IMR-90 (cell line): Measurements from ENCODE around the gene ABHD12B. TPM values are rescaled to one million over a fixed set of nuclear protein-coding genes. Genes with fewer than 3 reads are reported as not detected.

ENCODE experiments used
- ATAC-seq: fragments of 200-7000 bp; cut with Tn5 transposase; 2 replicates; pipeline ENCODE4 v1.9.1; 2020; ENCODE audit warnings: low read depth, mild to moderate bottlenecking, moderate library complexity
- BruUV-seq: library from RNA; stranded (reverse); fragments of 400-500 nt; replicated peaks from 2 replicates; lab custom pipeline; 2021; lab: Mats Ljungman, UMichigan
- CTCF ChIA-PET: fragments of 300-600 bp; formaldehyde crosslinking; extraction: SDS; loops from one replicate; lab custom pipeline; 2021; ENCODE audit warnings: antibody characterized with exemption; lab: Yijun Ruan, JAX
- POLR2A ChIA-PET: fragments of 300-600 bp; sonication (Branson Sonifier 250); formaldehyde crosslinking; loops from one replicate; lab custom pipeline; 2022; ENCODE audit warnings: antibody characterized with exemption; ENCODE audit not compliant: unreplicated experiment; lab: Charles Lee
- DNase-seq: peaks from one replicate; pipeline ENCODE4 v3.0.0; 2013
- H2AFZ ChIP-seq: replicated peaks from 2 replicates; pipeline ENCODE3; 2013; ENCODE audit warnings: low read length, mild to moderate bottlenecking; ENCODE audit not compliant: poor library complexity
- H2AK5ac ChIP-seq: 2 replicates; pipeline ENCODE4 v1.6.1; 2013; ENCODE audit warnings: low read depth, low read length, inconsistent platforms
- H2AK9ac ChIP-seq: replicated peaks from 2 replicates; pipeline ENCODE3; 2013; ENCODE audit warnings: mild to moderate bottlenecking, low read depth, low read length, moderate library complexity; ENCODE audit not compliant: poor library complexity
- H2BK120ac ChIP-seq: 2 replicates; pipeline ENCODE4 v1.6.1; 2013; ENCODE audit warnings: low read depth, low read length, inconsistent platforms
- H2BK15ac ChIP-seq: 3 replicates; pipeline ENCODE4 v1.6.1; 2013; ENCODE audit warnings: low read depth, low read length, inconsistent platforms
- H2BK20ac ChIP-seq: 2 replicates; pipeline ENCODE4 v1.6.1; 2013; ENCODE audit warnings: low read depth, mild to moderate bottlenecking, inconsistent platforms, low read length, moderate library complexity
- H2BK5ac ChIP-seq: 2 replicates; pipeline ENCODE4 v1.6.1; 2013; ENCODE audit warnings: mild to moderate bottlenecking, low read depth, low read length, inconsistent platforms; ENCODE audit not compliant: poor library complexity, severe bottlenecking
- H3K14ac ChIP-seq: replicated peaks from 2 replicates; pipeline ENCODE4 v1.6.1; 2013; ENCODE audit warnings: low read depth, low read length, inconsistent platforms
- H3K18ac ChIP-seq: 2 replicates; pipeline ENCODE4 v1.6.1; 2013; ENCODE audit warnings: low read depth, low read length, control low read depth
- H3K23ac ChIP-seq: 2 replicates; pipeline ENCODE4 v1.6.1; 2013; ENCODE audit warnings: low read depth, low read length, inconsistent platforms
- H3K27ac ChIP-seq: 2 replicates; pipeline ENCODE4 v1.5.1; 2013; ENCODE audit warnings: mild to moderate bottlenecking, control low read depth, low read length; ENCODE audit not compliant: insufficient read depth
- H3K27me3 ChIP-seq: 2 replicates; pipeline ENCODE4 v1.6.1; 2013; ENCODE audit warnings: low read length; ENCODE audit not compliant: control insufficient read depth, insufficient read depth
- H3K36me3 ChIP-seq: 2 replicates; pipeline ENCODE4 v1.6.1; 2013; ENCODE audit warnings: low read length, mixed read lengths; ENCODE audit not compliant: control insufficient read depth, insufficient read depth
- H3K4ac ChIP-seq: 2 replicates; pipeline ENCODE4 v1.6.1; 2013; ENCODE audit warnings: low read depth, low read length, inconsistent platforms
- H3K4me1 ChIP-seq: 2 replicates; pipeline ENCODE4 v1.6.1; 2013; ENCODE audit warnings: low read length, mixed read lengths; ENCODE audit not compliant: control insufficient read depth, insufficient read depth
- H3K4me2 ChIP-seq: 2 replicates; pipeline ENCODE4 v1.6.1; 2013; ENCODE audit warnings: low read depth, mild to moderate bottlenecking, control low read depth, low read length, moderate library complexity
- H3K4me3 ChIP-seq: 2 replicates; pipeline ENCODE4 v1.5.1; 2013; ENCODE audit warnings: low read depth, mild to moderate bottlenecking, control low read depth, low read length, moderate library complexity; ENCODE audit not compliant: insufficient read depth
- H3K56ac ChIP-seq: 2 replicates; pipeline ENCODE4 v1.6.1; 2013; ENCODE audit warnings: low read length, inconsistent platforms; ENCODE audit not compliant: insufficient read depth; ENCODE audit errors: extremely low read depth
- H3K79me1 ChIP-seq, 2 experiments: 2 replicates each; pipeline ENCODE4 v1.6.1; 2013; ENCODE audit warnings: low read length in 2 of 2, inconsistent platforms in 1 of 2, low read depth in 1 of 2
- H3K9ac ChIP-seq: 2 replicates; pipeline ENCODE4 v1.6.1; 2013; ENCODE audit warnings: low read depth, low read length, control low read depth
- H3K9me1 ChIP-seq: 2 replicates; pipeline ENCODE4 v1.6.1; 2013; ENCODE audit warnings: low read length, inconsistent platforms; ENCODE audit not compliant: insufficient read depth
- H3K9me3 ChIP-seq: 2 replicates; pipeline ENCODE4 v1.6.1; 2013; ENCODE audit warnings: low read length; ENCODE audit not compliant: control insufficient read depth, insufficient read depth
- H4K20me1 ChIP-seq: 2 replicates; pipeline ENCODE4 v1.6.1; 2013; ENCODE audit warnings: low read length, inconsistent platforms; ENCODE audit not compliant: insufficient read depth
- H4K5ac ChIP-seq: 2 replicates; pipeline ENCODE4 v1.6.1; 2013; ENCODE audit warnings: mild to moderate bottlenecking, low read depth, low read length, control low read depth
- H4K8ac ChIP-seq, 2 experiments: 2 replicates each; pipeline ENCODE4 v1.6.1; 2013; ENCODE audit warnings: low read depth in 2 of 2, low read length in 2 of 2, control low read depth in 1 of 2, inconsistent platforms in 1 of 2
- H4K91ac ChIP-seq: 2 replicates; pipeline ENCODE4 v1.6.1; 2013; ENCODE audit warnings: low read depth, low read length, inconsistent platforms; ENCODE audit not compliant: insufficient read depth
- BHLHE40 ChIP-seq: fragments of 150-350 bp; IDR thresholded peaks from 2 replicates; pipeline ENCODE4 v1.6.1; 2016; ENCODE audit warnings: mild to moderate bottlenecking, low read depth, low read length
- CEBPB ChIP-seq: IDR thresholded peaks from 2 replicates; pipeline ENCODE4 v1.6.1; 2012; ENCODE audit warnings: low read depth, low read length, improper control_type of control experiment
- CHD1 ChIP-seq: IDR thresholded peaks from 2 replicates; pipeline ENCODE4 v1.6.1; 2012; ENCODE audit warnings: low read depth, low read length, improper control_type of control experiment
- FOS ChIP-seq: fragments of 150-350 bp; IDR thresholded peaks from 2 replicates; pipeline ENCODE4 v1.6.1; 2016; ENCODE audit warnings: low read depth, low read length
- MAFK ChIP-seq: IDR thresholded peaks from 2 replicates; pipeline ENCODE4 v1.6.1; 2012; ENCODE audit warnings: low read depth, low read length, improper control_type of control experiment
- MAZ ChIP-seq: IDR thresholded peaks from 2 replicates; pipeline ENCODE4 v1.6.1; 2012; ENCODE audit warnings: low read depth, mild to moderate bottlenecking, low read length, improper control_type of control experiment, moderate library complexity, borderline replicate concordance
- MXI1 ChIP-seq: IDR thresholded peaks from 2 replicates; pipeline ENCODE4 v1.6.1; 2012; ENCODE audit warnings: low read depth, mild to moderate bottlenecking, low read length, moderate library complexity, borderline replicate concordance
- NFE2L2 ChIP-seq: fragments of 150-350 bp; IDR thresholded peaks from 2 replicates; pipeline ENCODE4 v1.6.1; 2016; ENCODE audit warnings: low read depth, mild to moderate bottlenecking, low read length
- POLR2A ChIP-seq: IDR thresholded peaks from 2 replicates; pipeline ENCODE4 v1.6.1; 2012; ENCODE audit warnings: mild to moderate bottlenecking, low read depth, low read length
- RCOR1 ChIP-seq: IDR thresholded peaks from 2 replicates; pipeline ENCODE4 v1.6.1; 2012; ENCODE audit warnings: mild to moderate bottlenecking, low read length, improper control_type of control experiment; ENCODE audit not compliant: insufficient replicate concordance
- RFX5 ChIP-seq: IDR thresholded peaks from 2 replicates; pipeline ENCODE4 v1.8.0; 2012; ENCODE audit warnings: low read depth, mild to moderate bottlenecking, low read length, moderate library complexity
- SMC3 ChIP-seq: fragments of 150-350 bp; IDR thresholded peaks from 2 replicates; pipeline ENCODE4 v1.6.1; 2016; ENCODE audit warnings: low read depth, mild to moderate bottlenecking, antibody characterized with exemption, low read length, moderate library complexity
- WGBS, 2 experiments: methylation state at CpG; one replicate each; pipeline versions ENCODE4 v1.1.5 to v1.1.7; 2013; ENCODE audit warnings: missing lambda C conversion rate in 2 of 2; ENCODE audit not compliant: insufficient read length in 1 of 2; ENCODE audit errors: extremely low coverage in 2 of 2; 5-methylcytosine and 5-hydroxymethylcytosine counted together
- dilution Hi-C: fragments of 300-500 bp; cut with HindIII; formaldehyde crosslinking; loops from one replicate; pipeline ENCODE4 v1.14.3; 2018; ENCODE audit warnings: low sequenced_read_pairs; ENCODE audit not compliant: unreplicated experiment
- in situ Hi-C: fragments of 300-500 bp; cut with MboI; formaldehyde crosslinking; loops from 3 replicates; pipeline ENCODE4 v1.14.3; 2019; ENCODE audit warnings: low sequenced_read_pairs, inconsistent platforms, mixed read lengths
- intact Hi-C: fragments of 100-400 bp; cut with micrococcal nuclease; formaldehyde crosslinking; loops from 2 replicates; pipeline ENCODE4 v1.10.0; 2022
- polyA plus RNA-seq, 3 experiments: library from polyadenylated mRNA; depleted of rRNA; stranded (reverse); fragments of >200 nt; gene quantifications; 2 replicates each; pipeline ENCODE4 v1.2.3, GENCODE V29; 2012; ENCODE audit warnings: low replicate concordance in 1 of 3
- total RNA-seq: library from RNA; depleted of rRNA; stranded (reverse); fragments of >200 nt; gene quantifications from 2 replicates; pipeline ENCODE4 v1.2.3, GENCODE V29; 2012
- TF ChIP-seq, protein P1 (sequence below): fragments of 150-350 bp; IDR thresholded peaks from 2 replicates; pipeline ENCODE4 v1.6.1; 2017; ENCODE audit warnings: mild to moderate bottlenecking, antibody characterized with exemption, low read length, low read depth
- TF ChIP-seq, protein P2 (sequence below): conservative IDR thresholded peaks from 2 replicates; pipeline ENCODE4 v1.5.1; 2012; ENCODE audit warnings: mild to moderate bottlenecking, low read depth, low read length, improper control_type of control experiment
- TF ChIP-seq, protein P3 (sequence below): fragments of 150-350 bp; IDR thresholded peaks from 2 replicates; pipeline ENCODE4 v1.6.1; 2016; ENCODE audit warnings: low read depth, mild to moderate bottlenecking, low read length, moderate library complexity, borderline replicate concordance

Gene ABHD12B
- total and polyA plus RNA-seq, 2 of the 4 experiments (the other 2 are of a cell fraction) = 0.18 TPM; not detected in 1

DNA sequence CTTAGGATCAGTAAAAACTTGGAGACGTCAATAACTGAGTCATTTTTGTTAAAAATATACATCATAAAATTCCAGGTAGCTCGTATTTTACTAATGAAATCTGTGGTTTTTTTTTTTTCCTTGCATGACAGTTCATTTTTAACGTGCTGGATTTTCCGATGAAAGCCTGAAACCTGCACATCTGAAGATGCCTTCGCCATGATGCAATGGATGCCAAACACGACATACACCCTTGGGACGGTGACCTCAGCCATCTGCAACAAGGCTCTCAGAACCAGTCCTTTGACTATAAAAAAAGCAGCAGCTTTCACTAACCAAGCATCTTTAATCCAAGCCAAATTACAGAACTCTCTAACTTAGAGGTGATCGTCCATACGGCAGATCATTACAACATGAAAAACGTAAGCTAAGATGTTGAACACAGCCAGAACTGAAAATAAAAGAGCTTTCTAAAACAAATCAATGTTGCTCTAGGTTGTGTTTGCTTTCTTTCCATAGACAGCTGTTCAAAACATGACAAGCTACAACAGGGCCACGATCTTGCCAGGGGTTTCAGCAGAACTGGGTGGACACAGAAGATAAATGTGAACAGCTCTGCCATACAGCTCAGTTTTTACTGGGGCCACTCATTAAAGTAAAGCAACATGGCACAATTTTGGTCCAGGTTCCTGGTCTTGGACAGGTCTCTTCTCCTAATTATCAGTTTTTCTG is 48.6 kb upstream of the ABHD12B start:
- no peak overlapping the region for H3K4me3 ChIP-seq
- no peak overlapping the region for H3K56ac ChIP-seq
- ChIA-PET POLR2A (interaction anchor here (0.6 kb wide), 1 partner anchor 388 kb away, joined by 3 read pairs; no protein-coding TSS in a partner anchor), CTCF (interaction anchor here (0.6 to 0.9 kb wide), 3 partner anchors 23 to 45 kb away, joined by 3 to 4 read pairs (median 3); no protein-coding TSS in a partner anchor)
- intact Hi-C loops (no loop called here), dilution Hi-C loops (no loop called here), in situ Hi-C loops (no loop called here)
- no peak overlapping the region for H2BK20ac ChIP-seq
- H4K8ac ChIP-seq = no peak overlapping the region
- no peak overlapping the region for H2BK5ac ChIP-seq
- no peak overlapping the region for H2AK9ac ChIP-seq
- ATAC-seq (peak; percentile 29; the same call in 1 of the 2 replicates), DNase-seq (no peak)
- no TSS peak for BruUV-seq
- WGBS, 2 experiments = 75% methylated on average over 5 of the region's 11 CpGs; no CpG with 5 or more reads in 1 of the 2 experiments
- no peaks in the 10 kb centered on the region for H3K9me3 ChIP-seq
- peaks cover 13% of the 10 kb centered on the region for H3K4me1 ChIP-seq
- H3K27ac ChIP-seq = no peak overlapping the region
- H2AK5ac ChIP-seq = no peak overlapping the region
- H3K9me1 ChIP-seq = peaks cover 21% of the 10 kb centered on the region
- peak overlapping the region; percentile 30; the same call in 1 of the 2 replicates for H3K4me2 ChIP-seq
- peaks cover 2% of the 10 kb centered on the region for H3K36me3 ChIP-seq
- H3K18ac ChIP-seq = no peak overlapping the region
- H3K27me3 ChIP-seq = no peaks in the 10 kb centered on the region
- peaks cover 66% of the 10 kb centered on the region for H4K20me1 ChIP-seq
- no peak overlapping the region for H4K5ac ChIP-seq
- H2BK15ac ChIP-seq = no peak overlapping the region
- H3K9ac ChIP-seq = no peak overlapping the region
- peaks cover 47 to 84% of the 10 kb centered on the region in 2 experiments for H3K79me1 ChIP-seq
- H3K4ac ChIP-seq = no peak overlapping the region
- H4K91ac ChIP-seq = no peak overlapping the region
- peak overlapping the region; percentile 46 for H3K14ac ChIP-seq
- H2BK120ac ChIP-seq = no peak overlapping the region
- H2AFZ ChIP-seq = no peak overlapping the region
- no peak overlapping the region for H3K23ac ChIP-seq
- TF ChIP-seq BHLHE40 (no peak), FOS (no peak), RFX5 (no peak), CHD1 (no peak), SMC3 (no peak), RCOR1 (no peak), NFE2L2 (no peak), CEBPB (no peak), POLR2A (no peak), MAZ (no peak), MXI1 (no peak), MAFK (no peak)
- TF ChIP-seq, protein P1, sequence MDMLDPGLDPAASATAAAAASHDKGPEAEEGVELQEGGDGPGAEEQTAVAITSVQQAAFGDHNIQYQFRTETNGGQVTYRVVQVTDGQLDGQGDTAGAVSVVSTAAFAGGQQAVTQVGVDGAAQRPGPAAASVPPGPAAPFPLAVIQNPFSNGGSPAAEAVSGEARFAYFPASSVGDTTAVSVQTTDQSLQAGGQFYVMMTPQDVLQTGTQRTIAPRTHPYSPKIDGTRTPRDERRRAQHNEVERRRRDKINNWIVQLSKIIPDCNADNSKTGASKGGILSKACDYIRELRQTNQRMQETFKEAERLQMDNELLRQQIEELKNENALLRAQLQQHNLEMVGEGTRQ = no peak
- TF ChIP-seq, protein P2, sequence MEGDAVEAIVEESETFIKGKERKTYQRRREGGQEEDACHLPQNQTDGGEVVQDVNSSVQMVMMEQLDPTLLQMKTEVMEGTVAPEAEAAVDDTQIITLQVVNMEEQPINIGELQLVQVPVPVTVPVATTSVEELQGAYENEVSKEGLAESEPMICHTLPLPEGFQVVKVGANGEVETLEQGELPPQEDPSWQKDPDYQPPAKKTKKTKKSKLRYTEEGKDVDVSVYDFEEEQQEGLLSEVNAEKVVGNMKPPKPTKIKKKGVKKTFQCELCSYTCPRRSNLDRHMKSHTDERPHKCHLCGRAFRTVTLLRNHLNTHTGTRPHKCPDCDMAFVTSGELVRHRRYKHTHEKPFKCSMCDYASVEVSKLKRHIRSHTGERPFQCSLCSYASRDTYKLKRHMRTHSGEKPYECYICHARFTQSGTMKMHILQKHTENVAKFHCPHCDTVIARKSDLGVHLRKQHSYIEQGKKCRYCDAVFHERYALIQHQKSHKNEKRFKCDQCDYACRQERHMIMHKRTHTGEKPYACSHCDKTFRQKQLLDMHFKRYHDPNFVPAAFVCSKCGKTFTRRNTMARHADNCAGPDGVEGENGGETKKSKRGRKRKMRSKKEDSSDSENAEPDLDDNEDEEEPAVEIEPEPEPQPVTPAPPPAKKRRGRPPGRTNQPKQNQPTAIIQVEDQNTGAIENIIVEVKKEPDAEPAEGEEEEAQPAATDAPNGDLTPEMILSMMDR = no peak
- TF ChIP-seq, protein P3, sequence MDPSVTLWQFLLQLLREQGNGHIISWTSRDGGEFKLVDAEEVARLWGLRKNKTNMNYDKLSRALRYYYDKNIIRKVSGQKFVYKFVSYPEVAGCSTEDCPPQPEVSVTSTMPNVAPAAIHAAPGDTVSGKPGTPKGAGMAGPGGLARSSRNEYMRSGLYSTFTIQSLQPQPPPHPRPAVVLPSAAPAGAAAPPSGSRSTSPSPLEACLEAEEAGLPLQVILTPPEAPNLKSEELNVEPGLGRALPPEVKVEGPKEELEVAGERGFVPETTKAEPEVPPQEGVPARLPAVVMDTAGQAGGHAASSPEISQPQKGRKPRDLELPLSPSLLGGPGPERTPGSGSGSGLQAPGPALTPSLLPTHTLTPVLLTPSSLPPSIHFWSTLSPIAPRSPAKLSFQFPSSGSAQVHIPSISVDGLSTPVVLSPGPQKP = no peak
